GM23248 (cell line): ENCODE data around the gene DUSP9.
"Not testable (repeated sequence)": the region's sequence is repeated elsewhere in the genome, so short reads cannot be mapped to it uniquely, and the experiment has no call there.

Experiments used
- EZH2 ChIP-seq: fragments of 200-600 bp; sonication (generic); IDR thresholded peaks from 2 replicates; pipeline ENCODE4 v1.6.1; 2018; ENCODE audit warnings: antibody characterized with exemption, mild to moderate bottlenecking; ENCODE audit not compliant: insufficient read depth, poor library complexity, severe bottlenecking
- EZH2phosphoT487 ChIP-seq: fragments of 200-600 bp; sonication (generic); IDR thresholded peaks from 2 replicates; pipeline ENCODE4 v1.6.1; 2018; ENCODE audit warnings: antibody characterized with exemption, moderate library complexity, mild to moderate bottlenecking, low read depth; ENCODE audit not compliant: insufficient read depth

DNA sequence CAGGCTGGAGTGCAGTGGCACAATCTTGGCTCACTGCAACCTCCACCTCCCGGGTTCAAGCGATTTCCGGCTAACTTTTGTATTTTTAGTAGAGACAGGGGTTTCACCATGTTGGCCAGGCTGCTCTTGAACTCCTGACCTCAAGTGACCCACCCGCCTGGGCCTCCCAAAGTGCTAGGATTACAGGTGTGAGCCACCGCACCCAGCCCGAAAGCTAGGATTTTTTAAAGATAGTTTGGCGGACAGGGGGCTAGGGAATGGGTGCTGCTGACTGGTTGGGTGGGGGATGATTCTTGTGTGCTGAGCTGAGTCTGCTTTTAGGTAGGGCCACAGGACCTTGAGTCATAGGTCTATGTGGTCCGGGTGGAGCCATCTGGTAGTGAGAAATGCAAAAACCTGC is 36.5 kb downstream of the DUSP9 start:
- TF ChIP-seq EZH2, EZH2phosphoT487: not testable (repeated sequence)
